Fibroblast of lung (primary cell): ENCODE measurements around the gene BID. TPM values are rescaled to one million over a fixed set of nuclear protein-coding genes. Genes with fewer than 3 reads are reported as not detected.

Experiments used
- DNase-seq, 2 donors: peaks; one replicate each; pipeline versions ENCODE4 v3.0.0 to v3.0.0-alpha.2; 2010; ENCODE audit warnings: low read depth in 2 of 2
- H2AFZ ChIP-seq: 2 replicates; pipeline ENCODE4 v1.5.1; 2012; ENCODE audit warnings: low read length, control low read depth, inconsistent platforms
- H3K27ac ChIP-seq: 2 replicates; pipeline ENCODE4 v1.5.1; 2011; ENCODE audit warnings: low read length, control low read depth; ENCODE audit not compliant: insufficient read depth
- H3K27me3 ChIP-seq: 2 replicates; pipeline ENCODE4 v1.5.1; 2011; ENCODE audit warnings: mild to moderate bottlenecking, low read length; ENCODE audit not compliant: control insufficient read depth, insufficient read depth
- H3K36me3 ChIP-seq: 2 replicates; pipeline ENCODE4 v1.5.1; 2011; ENCODE audit warnings: low read length; ENCODE audit not compliant: control insufficient read depth, insufficient read depth
- H3K4me1 ChIP-seq: 2 replicates; pipeline ENCODE4 v1.5.1; 2011; ENCODE audit warnings: low read length; ENCODE audit not compliant: control insufficient read depth, insufficient read depth; ENCODE audit errors: extremely low read depth
- H3K4me2 ChIP-seq: 2 replicates; pipeline ENCODE4 v1.5.1; 2011; ENCODE audit warnings: low read length, control low read depth; ENCODE audit not compliant: insufficient read depth; ENCODE audit errors: extremely low read depth
- H3K4me3 ChIP-seq, 4 experiments: fragments of 200-600 bp in 1 of 4; sonication (generic) in 1 of 4; replicated peaks in 1 of 4; 2 replicates each; pipeline ENCODE4 v1.5.1; 2011 to 2016; ENCODE audit warnings: low read length in 4 of 4, low read depth in 3 of 4, mild to moderate bottlenecking in 3 of 4, control low read depth in 2 of 4, inconsistent platforms in 1 of 4, mixed read lengths in 1 of 4; ENCODE audit not compliant: insufficient read depth in 1 of 4; ENCODE audit errors: control extremely low read depth in 1 of 4
- H3K79me2 ChIP-seq: 2 replicates; pipeline ENCODE4 v1.5.1; 2012; ENCODE audit warnings: mild to moderate bottlenecking, low read length, inconsistent platforms; ENCODE audit not compliant: control insufficient read depth, insufficient read depth
- H3K9ac ChIP-seq: 2 replicates; pipeline ENCODE4 v1.5.1; 2011; ENCODE audit warnings: mild to moderate bottlenecking, low read length, control low read depth; ENCODE audit not compliant: insufficient read depth
- H3K9me3 ChIP-seq: 2 replicates; pipeline ENCODE4 v1.5.1; 2012; ENCODE audit warnings: low read depth, low read length; ENCODE audit not compliant: control insufficient read depth, insufficient read depth
- H4K20me1 ChIP-seq: 2 replicates; pipeline ENCODE4 v1.5.1; 2011; ENCODE audit warnings: low read length; ENCODE audit not compliant: control insufficient read depth, insufficient read depth; ENCODE audit errors: extremely low read depth
- CTCF ChIP-seq, 2 donors: IDR thresholded peaks in 1 of 2; conservative IDR thresholded peaks in 1 of 2; 1 replicate in 1 of 2; 2 replicates in 1 of 2; pipeline ENCODE4 v1.5.1; 2011 to 2012; ENCODE audit warnings: low read length in 2 of 2, control low read depth in 1 of 2, inconsistent platforms in 1 of 2, low read depth in 1 of 2, mild to moderate bottlenecking in 1 of 2
- EZH2 ChIP-seq: IDR thresholded peaks from 2 replicates; pipeline ENCODE4 v1.5.1; 2012; ENCODE audit warnings: low read length, control low read depth, mild to moderate bottlenecking; ENCODE audit errors: missing control alignments
- polyA plus RNA-seq, 2 donors: library from polyadenylated mRNA; depleted of rRNA in 1 of 2; stranded (reverse) in 1 of 2; unstranded in 1 of 2; fragments of >200 nt; gene quantifications; 2 replicates each; pipeline ENCODE4 v1.2.1, GENCODE V29; 2011 to 2012; ENCODE audit warnings: missing spikeins in 1 of 2
- total RNA-seq: library from RNA; depleted of rRNA; stranded (reverse); fragments of >200 nt; gene quantifications from 2 replicates; pipeline ENCODE4 v1.2.1, GENCODE V29; 2014

The BID gene
- total and polyA plus RNA-seq, 2 donors (not counting 1 experiment from before 2014, with no cell fraction given), result 13.4 to 23.4 TPM

GRCh38 chr22:17792854-17793434, 18.7 kb upstream of the BID start:
- Histone ChIP-seq H3K79me2 (no peaks in the 10 kb centered on the region), H3K9ac (no peak overlapping the region), H3K4me2 (no peak overlapping the region), H3K4me3 (no peak overlapping the region), H3K4me1 (no peaks in the 10 kb centered on the region), H3K27me3 (no peaks in the 10 kb centered on the region), H3K36me3 (peaks cover 1% of the 10 kb centered on the region), H4K20me1 (no peaks in the 10 kb centered on the region), H3K9me3 (no peaks in the 10 kb centered on the region), H2AFZ (no peak overlapping the region), H3K27ac (no peak overlapping the region)
- TF ChIP-seq CTCF (conservative IDR thresholded peaks at IDR 0.05 in 1 of 2, IDR thresholded peaks at IDR 0.05 in 1 of 2; ENCODE audit: low read depth in 1 of 2, low read length in 2 of 2), result no peak
- no peak for TF ChIP-seq EZH2
- DNase-seq, result no peak

- no peak for DNase-seq
- H3K4me2 ChIP-seq, result no peak overlapping the region
- no peaks in the 10 kb centered on the region for H4K20me1 ChIP-seq
- H3K4me3 ChIP-seq, result no peak overlapping the region
- no peak overlapping the region for H3K9ac ChIP-seq
- H3K27me3 ChIP-seq, result no peaks in the 10 kb centered on the region
- TF ChIP-seq EZH2 (no peak), CTCF (conservative IDR thresholded peaks at IDR 0.05 in 1 of 2, IDR thresholded peaks at IDR 0.05 in 1 of 2; ENCODE audit: low read depth in 1 of 2, low read length in 2 of 2) (no peak)
- no peak overlapping the region for H3K27ac ChIP-seq
- H2AFZ ChIP-seq, result no peak overlapping the region
- H3K36me3 ChIP-seq, result peaks cover 1% of the 10 kb centered on the region
- H3K79me2 ChIP-seq, result no peaks in the 10 kb centered on the region
- H3K9me3 ChIP-seq, result no peaks in the 10 kb centered on the region
- no peaks in the 10 kb centered on the region for H3K4me1 ChIP-seq
These were observed 18.0 kb upstream of the BID start for GRCh38 chr22:17792299-17792698.

GRCh38 chr22:17791196-17791595, 16.9 kb upstream of the BID start:
- Histone ChIP-seq H3K9me3 (no peaks in the 10 kb centered on the region), H4K20me1 (no peaks in the 10 kb centered on the region), H3K79me2 (no peaks in the 10 kb centered on the region), H3K36me3 (peaks cover 1% of the 10 kb centered on the region), H3K9ac (no peak overlapping the region), H3K27me3 (no peaks in the 10 kb centered on the region), H3K4me2 (no peak overlapping the region), H3K4me1 (no peaks in the 10 kb centered on the region), H3K4me3 (no peak overlapping the region), H3K27ac (no peak overlapping the region), H2AFZ (no peak overlapping the region)
- no peak for DNase-seq
- no peak for TF ChIP-seq EZH2
- no peak for TF ChIP-seq CTCF (conservative IDR thresholded peaks at IDR 0.05 in 1 of 2, IDR thresholded peaks at IDR 0.05 in 1 of 2; ENCODE audit: low read depth in 1 of 2, low read length in 2 of 2)
